Measurements from ENCODE around the gene PCDHGB1. TPM values are rescaled to one million over a fixed set of nuclear protein-coding genes. Genes with fewer than 3 reads are reported as not detected.

The PCDHGB1 gene
- total RNA-seq, 2 donors from 2014 or later: 0.15 to 1.7 TPM

DNA sequence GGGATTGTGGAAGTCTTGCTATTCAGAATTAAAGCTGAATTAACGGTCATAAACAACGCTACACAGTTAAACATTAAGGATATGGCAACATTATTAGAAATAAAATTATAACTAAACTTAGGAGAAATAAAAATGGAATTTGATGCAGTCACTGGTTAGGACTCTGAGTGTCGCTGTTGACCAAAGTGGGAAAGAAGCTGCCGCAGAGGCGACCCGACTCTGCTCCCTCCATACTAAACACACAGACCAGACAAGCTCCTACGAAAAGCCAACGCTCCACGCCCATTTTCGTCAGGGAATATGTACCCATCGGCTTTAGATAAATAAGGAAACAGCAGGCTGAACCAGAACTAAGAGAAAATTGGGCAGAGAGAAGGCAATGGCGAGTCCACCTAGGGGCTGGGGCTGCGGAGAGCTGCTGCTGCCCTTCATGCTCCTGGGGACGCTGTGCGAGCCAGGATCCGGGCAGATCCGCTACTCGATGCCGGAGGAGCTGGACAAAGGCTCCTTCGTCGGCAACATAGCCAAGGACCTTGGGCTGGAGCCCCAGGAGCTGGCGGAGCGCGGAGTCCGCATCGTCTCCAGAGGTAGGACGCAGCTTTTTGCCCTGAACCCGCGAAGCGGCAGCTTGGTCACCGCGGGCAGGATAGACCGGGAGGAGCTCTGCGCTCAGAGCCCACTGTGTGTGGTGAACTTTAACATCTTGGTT, 14.2 kb downstream of the PCDHGB1 start, which contains the start of gene PCDHGA5:
Gene PCDHGA5 (plus strand): TSS at position 211 of the 709 bp plus-strand sequence. CDS start 169 bp downstream, at position 380.
- Histone ChIP-seq H3K27me3 (no peaks in the 10 kb centered on the region), H3K4me3 (no peak within 1 kb of the TSS), H3K9ac (ENCODE audit: low read depth in 2 of 2, low read length in 2 of 2) (no peak within 1 kb of the TSS), H3K27ac (no peak within 1 kb of the TSS), H3K9me3 (no peaks in the 10 kb centered on the region), H3K4me1 (no peaks in the 10 kb centered on the region), H3K36me3 (no peaks in the 10 kb centered on the region)
- intact Hi-C loops (cut with DNase I): no loop called here
- DNase-seq: no peak
- TF ChIP-seq, protein P1, sequence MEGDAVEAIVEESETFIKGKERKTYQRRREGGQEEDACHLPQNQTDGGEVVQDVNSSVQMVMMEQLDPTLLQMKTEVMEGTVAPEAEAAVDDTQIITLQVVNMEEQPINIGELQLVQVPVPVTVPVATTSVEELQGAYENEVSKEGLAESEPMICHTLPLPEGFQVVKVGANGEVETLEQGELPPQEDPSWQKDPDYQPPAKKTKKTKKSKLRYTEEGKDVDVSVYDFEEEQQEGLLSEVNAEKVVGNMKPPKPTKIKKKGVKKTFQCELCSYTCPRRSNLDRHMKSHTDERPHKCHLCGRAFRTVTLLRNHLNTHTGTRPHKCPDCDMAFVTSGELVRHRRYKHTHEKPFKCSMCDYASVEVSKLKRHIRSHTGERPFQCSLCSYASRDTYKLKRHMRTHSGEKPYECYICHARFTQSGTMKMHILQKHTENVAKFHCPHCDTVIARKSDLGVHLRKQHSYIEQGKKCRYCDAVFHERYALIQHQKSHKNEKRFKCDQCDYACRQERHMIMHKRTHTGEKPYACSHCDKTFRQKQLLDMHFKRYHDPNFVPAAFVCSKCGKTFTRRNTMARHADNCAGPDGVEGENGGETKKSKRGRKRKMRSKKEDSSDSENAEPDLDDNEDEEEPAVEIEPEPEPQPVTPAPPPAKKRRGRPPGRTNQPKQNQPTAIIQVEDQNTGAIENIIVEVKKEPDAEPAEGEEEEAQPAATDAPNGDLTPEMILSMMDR (IDR thresholded peaks at IDR 0.05): no peak

DNA sequence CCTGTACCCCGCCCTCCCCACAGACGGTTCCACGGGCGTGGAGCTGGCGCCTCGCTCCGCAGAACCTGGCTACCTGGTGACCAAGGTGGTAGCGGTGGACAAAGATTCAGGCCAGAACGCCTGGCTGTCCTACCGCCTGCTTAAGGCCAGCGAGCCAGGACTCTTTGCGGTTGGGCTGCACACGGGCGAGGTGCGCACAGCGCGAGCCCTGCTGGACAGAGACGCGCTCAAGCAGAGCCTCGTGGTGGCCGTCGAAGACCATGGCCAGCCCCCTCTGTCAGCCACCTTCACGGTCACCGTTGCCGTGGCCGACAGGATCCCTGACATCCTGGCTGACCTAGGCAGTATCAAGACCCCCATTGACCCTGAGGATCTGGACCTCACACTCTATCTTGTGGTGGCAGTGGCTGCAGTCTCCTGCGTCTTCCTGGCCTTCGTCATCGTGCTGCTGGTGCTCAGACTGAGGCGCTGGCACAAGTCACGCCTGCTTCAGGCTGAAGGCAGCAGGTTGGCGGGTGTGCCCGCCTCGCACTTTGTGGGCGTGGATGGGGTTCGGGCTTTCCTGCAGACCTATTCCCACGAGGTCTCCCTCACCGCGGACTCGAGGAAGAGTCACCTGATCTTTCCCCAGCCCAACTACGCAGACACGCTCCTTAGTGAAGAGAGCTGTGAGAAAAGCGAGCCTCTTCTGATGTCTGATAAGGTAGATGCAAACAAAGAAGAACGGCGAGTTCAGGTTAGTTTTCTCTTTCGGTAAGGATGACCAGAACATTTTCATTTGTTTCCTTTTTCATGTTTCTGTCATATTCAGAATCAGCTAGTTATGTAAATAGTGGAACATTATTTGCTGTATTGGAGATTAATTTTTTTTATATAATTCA, 16.4 kb downstream of the PCDHGB1 start:
- no peak overlapping the region for H3K4me3 ChIP-seq
- H3K4me1 ChIP-seq: no peaks in the 10 kb centered on the region
- no peak for DNase-seq
- H3K36me3 ChIP-seq: no peaks in the 10 kb centered on the region
- no peaks in the 10 kb centered on the region for H3K9me3 ChIP-seq
- H3K27ac ChIP-seq: no peak overlapping the region
- TF ChIP-seq, protein P1 (IDR thresholded peaks at IDR 0.05): no peak
- intact Hi-C loops (cut with DNase I): no loop called here
- no peak overlapping the region for H3K9ac ChIP-seq (ENCODE audit: low read depth in 2 of 2, low read length in 2 of 2)
- H3K27me3 ChIP-seq: no peaks in the 10 kb centered on the region

DNA sequence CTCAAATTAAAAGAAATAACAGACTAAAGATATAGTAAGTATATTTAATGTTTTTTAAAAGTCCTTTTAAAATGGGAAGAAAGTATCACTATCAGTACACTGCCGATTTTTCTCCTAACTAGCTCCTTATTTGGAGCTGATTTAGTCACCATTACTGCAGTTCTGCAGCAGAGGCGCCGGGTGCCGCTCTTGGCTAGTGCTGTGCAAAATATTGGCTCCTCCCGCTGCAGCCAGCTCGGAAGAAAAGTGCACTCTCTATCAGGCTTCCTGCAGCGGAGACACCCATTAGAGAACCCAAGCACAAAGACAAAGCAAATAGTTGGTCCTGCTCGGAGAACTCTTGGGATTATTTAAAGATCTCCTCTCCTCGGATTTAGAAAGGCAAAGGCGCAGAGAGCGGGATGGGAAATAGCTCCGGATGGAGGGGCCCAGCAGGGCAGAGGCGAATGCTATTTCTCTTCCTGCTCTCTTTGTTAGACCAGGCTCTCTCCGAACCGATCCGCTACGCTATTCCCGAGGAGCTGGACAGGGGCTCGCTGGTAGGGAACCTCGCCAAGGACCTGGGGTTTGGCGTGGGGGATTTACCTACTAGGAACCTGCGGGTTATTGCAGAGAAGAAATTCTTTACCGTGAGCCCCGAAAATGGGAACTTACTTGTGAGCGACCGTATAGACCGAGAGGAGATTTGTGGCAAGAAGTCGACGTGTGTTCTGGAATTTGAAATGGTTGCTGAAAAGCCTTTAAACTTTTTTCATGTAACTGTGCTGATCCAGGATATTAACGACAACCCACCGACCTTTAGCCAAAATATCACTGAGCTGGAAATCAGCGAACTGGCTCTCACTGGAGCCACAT, 20.3 kb downstream of the PCDHGB1 start, which contains the start of gene PCDHGB3:
Gene PCDHGB3 (plus strand): TSS at position 249 of the 855 bp plus-strand sequence. CDS start 153 bp downstream, at position 402.
- Histone ChIP-seq H3K4me3 (no peak within 1 kb of the TSS), H3K36me3 (no peaks in the 10 kb centered on the region), H3K9ac (ENCODE audit: low read depth in 2 of 2, low read length in 2 of 2) (no peak within 1 kb of the TSS), H3K27me3 (no peaks in the 10 kb centered on the region), H3K9me3 (peaks cover 13% of the 10 kb centered on the region), H3K27ac (no peak within 1 kb of the TSS), H3K4me1 (no peaks in the 10 kb centered on the region)
- intact Hi-C loops (cut with DNase I): no loop called here
- DNase-seq: no peak
- TF ChIP-seq, protein P1 (IDR thresholded peaks at IDR 0.05): no peak

DNA sequence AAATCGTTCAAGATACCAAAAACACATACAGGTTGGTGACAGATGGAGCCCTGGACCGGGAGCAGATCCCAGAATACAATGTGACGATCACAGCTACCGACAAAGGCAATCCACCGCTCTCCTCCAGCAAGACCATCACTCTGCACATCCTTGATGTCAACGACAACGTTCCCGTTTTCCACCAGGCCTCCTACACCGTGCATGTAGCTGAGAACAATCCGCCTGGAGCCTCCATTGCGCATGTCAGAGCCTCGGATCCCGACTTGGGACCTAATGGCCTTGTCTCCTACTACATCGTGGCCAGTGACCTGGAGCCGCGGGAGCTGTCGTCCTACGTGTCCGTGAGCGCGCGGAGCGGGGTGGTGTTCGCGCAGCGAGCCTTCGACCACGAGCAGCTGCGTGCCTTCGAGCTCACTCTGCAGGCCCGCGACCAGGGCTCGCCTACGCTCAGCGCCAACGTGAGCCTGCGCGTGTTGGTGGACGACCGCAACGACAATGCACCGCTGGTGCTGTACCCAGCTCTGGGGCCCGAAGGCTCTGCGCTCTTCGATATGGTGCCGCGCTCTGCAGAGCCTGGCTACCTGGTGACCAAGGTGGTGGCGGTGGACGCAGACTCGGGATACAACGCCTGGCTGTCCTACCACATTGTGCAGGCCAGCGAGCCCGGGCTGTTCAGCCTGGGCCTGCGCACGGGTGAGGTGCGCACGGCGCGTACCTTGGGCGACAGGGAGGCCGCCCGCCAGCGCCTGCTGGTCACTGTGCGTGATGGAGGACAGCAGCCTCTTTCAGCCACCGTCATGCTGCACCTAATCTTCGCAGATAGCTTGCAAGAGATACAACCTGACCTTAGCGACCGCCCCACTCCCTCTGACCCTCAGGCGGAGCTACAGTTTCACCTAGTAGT, 21.9 kb downstream of the PCDHGB1 start:
- no peak overlapping the region for H3K4me3 ChIP-seq
- no peak overlapping the region for H3K9ac ChIP-seq (ENCODE audit: low read depth in 2 of 2, low read length in 2 of 2)
- no peak for DNase-seq
- no peaks in the 10 kb centered on the region for H3K36me3 ChIP-seq
- H3K9me3 ChIP-seq: peaks cover 13% of the 10 kb centered on the region
- no peaks in the 10 kb centered on the region for H3K4me1 ChIP-seq
- TF ChIP-seq, protein P1 (IDR thresholded peaks at IDR 0.05): no peak
- no peaks in the 10 kb centered on the region for H3K27me3 ChIP-seq
- intact Hi-C loops (cut with DNase I): no loop called here
- no peak overlapping the region for H3K27ac ChIP-seq
